SJSA1 (cell line): ENCODE data around the gene BRIP1. TPM values are rescaled to one million over a fixed set of nuclear protein-coding genes. Genes with fewer than 3 reads are reported as not detected.
"Not testable (repeated sequence)": the region's sequence is repeated elsewhere in the genome, so short reads cannot be mapped to it uniquely, and the experiment has no call there.

ENCODE experiments used
- DNase-seq, 2 experiments: peaks; one replicate each; pipeline ENCODE4 v3.0.0-alpha.2; 2015 to 2020; ENCODE audit warnings: low spot score in 2 of 2, low read depth in 1 of 2
- H3K27ac ChIP-seq: fragments of 250-450 bp; sonication (Bioruptor Pico); 2 replicates; pipeline ENCODE4 v1.5.1; 2020; ENCODE audit warnings: mild to moderate bottlenecking, moderate library complexity
- H3K27me3 ChIP-seq: fragments of 250-450 bp; sonication (Bioruptor Pico); replicated peaks from 2 replicates; pipeline ENCODE4 v1.5.1; 2020; ENCODE audit warnings: mild to moderate bottlenecking, moderate library complexity
- H3K36me3 ChIP-seq: fragments of 250-450 bp; sonication (Bioruptor Pico); 2 replicates; pipeline ENCODE4 v1.5.1; 2020; ENCODE audit warnings: mild to moderate bottlenecking
- H3K4me1 ChIP-seq: fragments of 250-450 bp; sonication (Bioruptor Pico); replicated peaks from 2 replicates; pipeline ENCODE4 v1.6.1; 2021; ENCODE audit warnings: mild to moderate bottlenecking
- H3K4me3 ChIP-seq: fragments of 250-450 bp; sonication (Bioruptor Pico); 2 replicates; pipeline ENCODE4 v1.5.1; 2020; ENCODE audit warnings: mild to moderate bottlenecking
- H3K9me3 ChIP-seq: fragments of 250-450 bp; sonication (Bioruptor Pico); replicated peaks from 2 replicates; pipeline ENCODE4 v1.5.1; 2020; ENCODE audit warnings: mild to moderate bottlenecking
- total RNA-seq: library from RNA; depleted of rRNA; stranded (reverse); fragments of >200 nt; shearing (Covaris generic); gene quantifications from 2 replicates; pipeline ENCODE4 v1.2.3, GENCODE V29; 2014

BRIP1 gene
- total RNA-seq, 1 experiment from 2014 or later = 53.2 TPM

DNA sequence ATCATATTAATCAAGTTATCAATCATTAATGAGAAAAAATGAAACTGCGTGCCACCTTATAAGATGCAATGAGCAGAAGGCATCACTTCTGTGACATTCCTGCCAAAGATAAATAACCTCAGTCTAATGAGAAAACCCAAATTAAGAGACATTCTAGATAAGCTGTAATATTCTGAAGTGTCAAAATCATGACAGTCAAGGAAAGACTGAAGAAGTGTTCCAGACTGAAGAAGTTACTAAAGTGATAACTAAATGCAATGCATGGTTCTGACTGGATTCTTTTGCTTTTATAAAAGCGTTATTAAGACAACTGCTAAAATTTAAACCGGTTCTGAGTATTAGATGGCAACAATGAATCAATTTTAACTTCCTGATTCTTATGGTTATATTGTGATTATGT is 30.9 kb downstream of the BRIP1 start:
- Histone ChIP-seq H3K27me3 (no peaks in the 10 kb centered on the region), H3K4me1 (peaks cover 18% of the 10 kb centered on the region), H3K36me3 (peaks cover 49% of the 10 kb centered on the region), H3K9me3 (no peaks in the 10 kb centered on the region), H3K4me3 (no peak overlapping the region), H3K27ac (no peak overlapping the region)
- DNase-seq = no peak

GRCh38 chr17:61831099-61831498 is 32.2 kb downstream of the BRIP1 start:
- no peak for DNase-seq
- no peak overlapping the region for H3K27ac ChIP-seq
- peaks cover 18% of the 10 kb centered on the region for H3K4me1 ChIP-seq
- H3K4me3 ChIP-seq = no peak overlapping the region
- no peaks in the 10 kb centered on the region for H3K27me3 ChIP-seq
- H3K36me3 ChIP-seq = peaks cover 51% of the 10 kb centered on the region
- H3K9me3 ChIP-seq = no peaks in the 10 kb centered on the region

DNA sequence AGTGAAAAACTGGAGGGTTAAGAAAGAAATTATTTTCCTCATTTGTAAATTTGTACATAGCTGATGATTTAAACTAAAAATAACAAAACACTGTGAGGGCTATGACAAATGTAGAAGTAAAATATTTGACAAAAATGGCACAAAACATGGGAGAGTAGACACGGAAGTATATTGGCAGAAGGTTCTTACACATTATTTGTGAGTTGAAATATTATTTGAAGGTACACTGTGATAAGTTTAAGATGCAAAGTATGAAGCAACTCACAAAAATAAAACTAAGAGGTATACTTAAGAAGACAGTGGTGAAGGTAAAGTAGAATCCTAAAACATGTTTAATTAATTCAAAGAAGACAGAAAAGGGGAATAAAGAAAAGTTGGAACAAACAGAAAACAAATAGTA is 34.6 kb downstream of the BRIP1 start:
- Histone ChIP-seq H3K27me3 (no peaks in the 10 kb centered on the region), H3K4me1 (peaks cover 7% of the 10 kb centered on the region)

GRCh38 chr17:61827649-61828395 is 35.5 kb downstream of the BRIP1 start:
- Histone ChIP-seq H3K9me3 (no peaks in the 10 kb centered on the region), H3K4me1 (no peaks in the 10 kb centered on the region), H3K27ac (no peak overlapping the region), H3K36me3 (peaks cover 54% of the 10 kb centered on the region), H3K27me3 (no peaks in the 10 kb centered on the region), H3K4me3 (no peak overlapping the region)
- DNase-seq = no peak

More for the DNA sequence above, 34.6 kb downstream of the BRIP1 start:
- DNase-seq = no peak
- Histone ChIP-seq H3K36me3 (peaks cover 55% of the 10 kb centered on the region), H3K27ac (no peak overlapping the region), H3K4me3 (no peak overlapping the region), H3K9me3 (no peaks in the 10 kb centered on the region)

DNA sequence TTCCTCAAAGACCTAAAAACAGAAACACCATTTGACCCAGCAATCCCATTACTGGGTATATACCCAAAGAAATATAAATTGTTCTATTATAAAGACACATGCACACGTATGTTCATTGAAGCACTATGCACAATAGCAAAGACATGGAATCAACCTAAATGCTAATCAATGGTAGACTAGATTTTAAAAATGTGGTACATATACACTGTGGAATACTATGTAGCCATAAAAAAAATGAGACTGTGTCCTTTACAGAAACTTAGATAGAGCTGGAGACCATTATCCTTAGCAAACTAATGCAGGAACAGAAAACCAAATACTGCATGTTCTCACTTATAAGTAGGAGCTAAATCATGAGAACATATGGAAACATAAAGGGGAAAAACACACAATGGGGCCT is 36.5 kb downstream of the BRIP1 start:
- not testable (repeated sequence) for DNase-seq, H3K4me1 ChIP-seq, H3K27me3 ChIP-seq, H3K27ac ChIP-seq, H3K9me3 ChIP-seq, H3K4me3 ChIP-seq
- peaks cover 61% of the 10 kb centered on the region for H3K36me3 ChIP-seq

DNA sequence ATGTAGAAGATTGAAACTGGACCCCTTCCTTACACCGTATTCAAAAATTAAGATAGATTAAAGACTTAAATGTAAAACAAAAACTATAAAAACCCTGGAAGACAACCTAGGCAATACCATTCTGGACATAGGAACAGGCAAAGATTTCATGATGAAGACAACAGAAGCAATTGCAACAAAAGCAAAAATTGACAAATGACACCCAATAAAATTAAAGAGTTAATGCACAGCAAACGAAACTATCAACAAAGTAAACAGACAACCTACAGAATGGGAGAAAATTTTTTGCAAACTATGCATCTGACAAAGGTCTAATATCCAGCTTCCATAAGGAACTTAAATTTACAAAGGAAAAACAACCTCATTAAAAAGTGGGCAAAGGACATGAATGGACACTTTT is 37.1 kb downstream of the BRIP1 start:
- not testable (repeated sequence) for H3K27ac ChIP-seq, H3K4me1 ChIP-seq, DNase-seq, H3K27me3 ChIP-seq, H3K4me3 ChIP-seq, H3K9me3 ChIP-seq
- H3K36me3 ChIP-seq = peaks cover 61% of the 10 kb centered on the region

DNA sequence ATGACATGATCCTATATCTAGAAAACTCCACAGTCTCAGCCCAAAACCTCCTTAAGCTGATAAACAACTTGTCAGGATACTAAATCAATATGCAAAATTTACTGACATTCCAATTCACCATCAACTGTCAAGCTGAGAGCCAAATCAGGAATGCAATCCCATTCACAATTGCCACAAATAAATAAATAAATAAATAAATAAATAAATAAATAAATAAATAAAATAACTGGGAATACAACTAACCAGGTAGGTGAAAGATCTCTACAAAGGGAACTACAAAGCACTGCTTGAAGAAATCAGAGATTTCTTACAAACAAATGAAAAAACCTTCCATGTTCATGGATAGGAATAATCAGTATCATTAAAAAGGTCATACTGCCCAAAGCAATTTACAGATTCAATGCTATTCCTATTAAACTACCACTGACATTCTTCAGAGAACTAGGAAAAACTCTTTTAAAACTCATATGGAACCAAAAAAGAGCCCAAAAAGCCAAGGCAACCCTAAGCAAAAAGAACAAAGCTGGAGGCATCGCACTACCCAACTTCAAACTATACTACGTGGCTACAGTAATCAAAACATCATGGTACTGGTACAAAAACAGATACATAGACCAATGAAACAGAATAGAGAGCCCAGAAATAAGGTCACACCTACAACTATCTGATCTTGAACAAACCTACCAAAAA is 37.7 kb downstream of the BRIP1 start:
- peaks cover 61% of the 10 kb centered on the region for H3K36me3 ChIP-seq
- no peaks in the 10 kb centered on the region for H3K27me3 ChIP-seq
- DNase-seq = no peak
- no peak overlapping the region for H3K27ac ChIP-seq
- no peaks in the 10 kb centered on the region for H3K4me1 ChIP-seq
- no peak overlapping the region for H3K4me3 ChIP-seq
- H3K9me3 ChIP-seq = peaks cover 2% of the 10 kb centered on the region; the same call in 1 of the 2 replicates

GRCh38 chr17:61822326-61823285 is 40.7 kb downstream of the BRIP1 start:
- H3K27ac ChIP-seq = no peak overlapping the region
- no peaks in the 10 kb centered on the region for H3K27me3 ChIP-seq
- peaks cover 69% of the 10 kb centered on the region for H3K36me3 ChIP-seq
- peaks cover 2% of the 10 kb centered on the region; the same call in 1 of the 2 replicates for H3K9me3 ChIP-seq
- H3K4me1 ChIP-seq = no peaks in the 10 kb centered on the region
- no peak overlapping the region for H3K4me3 ChIP-seq
- no peak for DNase-seq

- Histone ChIP-seq H3K36me3 (peaks cover 69% of the 10 kb centered on the region), H3K4me1 (no peaks in the 10 kb centered on the region), H3K4me3 (no peak overlapping the region), H3K9me3 (peaks cover 2% of the 10 kb centered on the region; the same call in 1 of the 2 replicates), H3K27me3 (no peaks in the 10 kb centered on the region), H3K27ac (no peak overlapping the region)
- DNase-seq = no peak
Measured at GRCh38 chr17:61821655-61822054, 41.7 kb downstream of the BRIP1 start.

GRCh38 chr17:61819265-61819664 is 44.1 kb downstream of the BRIP1 start:
- H3K4me1 ChIP-seq, H3K27me3 ChIP-seq, H3K9me3 ChIP-seq, DNase-seq, H3K27ac ChIP-seq, H3K4me3 ChIP-seq: not testable (repeated sequence)
- peaks cover 76% of the 10 kb centered on the region for H3K36me3 ChIP-seq

DNA sequence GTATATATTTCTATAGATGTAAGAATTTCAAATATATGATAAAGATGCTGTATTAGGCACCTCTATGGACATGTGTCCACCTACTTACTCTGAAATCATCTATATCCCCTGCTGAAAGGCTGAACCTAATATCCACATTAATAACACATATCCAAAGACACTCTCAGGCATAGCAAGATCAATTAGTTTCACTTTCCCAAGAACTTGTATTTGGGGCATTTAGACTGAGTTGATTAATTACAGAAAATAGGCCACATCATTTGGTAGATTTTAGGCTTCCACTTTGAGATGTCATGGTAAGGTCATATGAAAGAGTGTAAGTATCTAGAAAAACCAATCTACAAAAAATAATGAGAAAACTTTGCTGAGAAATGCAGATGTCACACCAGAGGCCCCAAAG is 45.1 kb downstream of the BRIP1 start:
- H3K4me1 ChIP-seq = no peaks in the 10 kb centered on the region
- H3K27me3 ChIP-seq = no peaks in the 10 kb centered on the region
- no peak overlapping the region for H3K4me3 ChIP-seq
- peaks cover 2% of the 10 kb centered on the region; the same call in 1 of the 2 replicates for H3K9me3 ChIP-seq
- H3K36me3 ChIP-seq = peaks cover 82% of the 10 kb centered on the region
- DNase-seq = no peak
- H3K27ac ChIP-seq = no peak overlapping the region

DNA sequence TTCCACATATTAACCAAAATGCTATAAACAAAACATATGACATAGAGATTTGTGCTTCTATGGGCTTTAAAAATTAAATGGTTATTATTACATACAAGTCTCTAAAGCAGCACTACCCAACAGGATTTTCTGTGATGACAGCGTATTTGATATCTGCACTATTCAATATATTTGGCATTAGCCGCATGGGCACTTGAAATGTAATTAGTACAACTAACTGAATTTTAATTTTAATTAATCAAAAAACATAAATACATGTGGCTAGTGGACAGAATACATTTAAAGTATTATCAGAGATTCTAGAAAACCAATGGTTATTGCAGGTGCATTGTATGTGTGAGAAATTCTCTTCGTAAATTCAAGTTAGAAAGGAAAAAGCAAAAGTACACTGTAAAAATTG is 45.9 kb downstream of the BRIP1 start:
- no peaks in the 10 kb centered on the region for H3K27me3 ChIP-seq
- H3K4me1 ChIP-seq = no peaks in the 10 kb centered on the region
- no peak overlapping the region for H3K4me3 ChIP-seq
- peaks cover 2% of the 10 kb centered on the region; the same call in 1 of the 2 replicates for H3K9me3 ChIP-seq
- no peak overlapping the region for H3K27ac ChIP-seq
- no peak for DNase-seq
- peaks cover 79% of the 10 kb centered on the region for H3K36me3 ChIP-seq

GRCh38 chr17:61816538-61816937 is 46.8 kb downstream of the BRIP1 start:
- Histone ChIP-seq H3K27ac (no peak overlapping the region), H3K27me3 (no peaks in the 10 kb centered on the region), H3K36me3 (peaks cover 74% of the 10 kb centered on the region), H3K9me3 (peaks cover 2% of the 10 kb centered on the region; the same call in 1 of the 2 replicates), H3K4me1 (no peaks in the 10 kb centered on the region), H3K4me3 (no peak overlapping the region)
- DNase-seq = no peak
